Activated T-helper 1 cell treated with Interleukin-2 at 50 U/mL for 16 hours (primary cell): ENCODE measurements around the gene GRIA2.
"Not testable (repeated sequence)": the region's sequence is repeated elsewhere in the genome, so short reads cannot be mapped to it uniquely, and the experiment has no call there.

ENCODE experiments used
- DNase-seq: peaks from one replicate; pipeline ENCODE4 v3.0.0-alpha.2; 2020; ENCODE audit warnings: low read depth

Gene GRIA2

GRCh38 chr4:157220371-157220881 lies at the start of gene GRIA2:
Gene GRIA2 (plus strand): TSS chr4:157220728. CDS start chr4:157221043, 315 bp downstream.
- DNase-seq: no peak

GRCh38 chr4:157172011-157172410 lies 48.5 kb upstream of the GRIA2 start:
- DNase-seq: no peak

DNA sequence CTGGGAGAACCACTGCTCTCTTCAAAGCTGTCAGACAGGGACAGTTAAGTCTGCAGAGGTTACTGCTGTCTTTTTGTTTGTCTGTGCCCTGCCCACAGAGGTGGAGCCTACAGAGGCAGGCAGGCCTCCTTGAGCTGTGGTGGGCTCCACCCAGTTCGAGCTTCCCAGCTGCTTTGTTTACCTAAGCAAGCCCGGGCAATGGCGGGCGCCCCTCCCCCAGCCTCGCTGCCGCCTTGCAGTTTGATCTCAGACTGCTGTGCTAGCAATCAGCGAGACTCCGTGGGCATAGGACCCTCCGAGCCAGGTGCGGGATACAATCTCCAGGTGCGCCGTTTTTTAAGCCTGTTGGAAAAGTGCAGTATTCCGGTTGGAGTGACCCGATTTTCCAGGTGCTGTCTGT lies 40.3 kb upstream of the GRIA2 start:
- DNase-seq: not testable (repeated sequence)

DNA sequence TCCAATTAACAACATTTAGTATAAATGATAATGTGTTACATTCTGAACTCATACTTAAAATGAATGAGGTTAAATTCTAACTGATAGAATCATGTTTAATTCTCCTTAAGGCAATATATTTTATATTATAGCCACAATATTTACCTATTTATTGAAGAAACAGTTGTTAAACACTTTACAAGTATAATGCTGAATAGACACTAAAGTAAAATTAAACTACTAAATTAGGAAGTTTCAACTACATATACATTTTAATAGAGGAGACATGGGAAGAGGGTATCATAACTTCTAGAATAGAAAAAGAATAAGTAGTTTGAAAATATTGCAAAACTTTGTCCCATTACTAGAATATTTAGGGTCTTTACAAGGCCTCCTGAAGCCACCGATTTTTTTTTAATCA lies 36.2 kb upstream of the GRIA2 start:
- no peak for DNase-seq

DNA sequence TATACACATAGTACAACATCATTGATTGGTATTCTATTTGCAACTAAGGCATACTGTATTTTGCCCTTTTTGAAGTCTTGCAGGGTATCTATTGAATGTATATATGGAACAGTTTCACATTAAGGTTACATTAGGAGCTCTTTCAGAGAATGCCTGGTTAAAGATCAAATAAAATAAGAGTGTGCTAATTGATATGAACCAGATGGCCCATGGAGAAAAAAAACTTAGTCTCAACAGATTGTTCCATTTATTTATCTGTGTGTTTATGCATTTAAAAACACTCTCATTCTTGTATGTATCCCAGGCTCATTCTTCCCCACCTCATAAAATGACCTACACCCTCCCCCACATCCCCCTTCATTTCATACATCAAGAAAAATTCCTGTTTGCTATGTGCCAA lies 35.2 kb upstream of the GRIA2 start:
- DNase-seq: no peak

DNA sequence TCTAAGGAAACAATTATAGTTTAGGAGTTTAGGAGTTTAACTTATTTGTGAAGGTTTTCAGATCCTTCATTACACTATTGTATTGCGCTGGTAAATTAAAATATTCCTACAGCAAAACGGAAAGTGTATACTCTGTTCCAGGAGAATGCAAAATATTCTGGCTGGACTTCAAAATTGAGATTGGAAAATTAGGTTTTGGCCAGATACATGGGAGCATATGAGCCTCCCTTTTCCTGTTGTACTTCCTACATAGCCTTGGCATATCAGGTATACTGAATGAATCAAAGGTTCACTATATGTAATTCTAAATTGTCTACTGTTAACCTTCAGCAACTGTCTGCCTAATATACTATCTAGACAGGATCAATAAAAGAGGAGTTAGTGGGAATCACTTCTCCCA lies 25.2 kb upstream of the GRIA2 start:
- no peak for DNase-seq

DNA sequence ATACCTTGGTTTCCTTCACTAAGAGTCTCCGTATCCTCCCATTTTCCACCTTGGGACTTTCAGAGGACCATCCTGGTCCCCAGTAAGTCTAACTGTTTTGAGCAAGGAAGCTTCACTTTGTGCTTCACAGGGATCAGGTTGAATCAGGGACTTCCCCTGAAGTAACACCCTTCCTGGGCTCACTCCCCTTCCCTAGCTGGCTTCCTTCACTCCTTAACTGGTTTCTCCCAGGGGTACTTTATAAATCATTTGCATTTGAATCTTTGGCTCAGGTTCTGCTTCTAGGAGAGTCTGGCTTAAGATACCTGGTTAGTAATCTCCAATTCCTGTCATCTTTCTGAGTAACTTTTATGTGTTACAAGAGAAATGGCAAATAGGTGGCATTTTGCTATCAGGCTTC lies 24.5 kb upstream of the GRIA2 start:
- no peak for DNase-seq

GRCh38 chr4:157204634-157205244 lies 15.8 kb upstream of the GRIA2 start:
- no peak for DNase-seq

- DNase-seq: no peak
These were observed 2.8 kb upstream of the GRIA2 start for GRCh38 chr4:157217708-157218107.

DNA sequence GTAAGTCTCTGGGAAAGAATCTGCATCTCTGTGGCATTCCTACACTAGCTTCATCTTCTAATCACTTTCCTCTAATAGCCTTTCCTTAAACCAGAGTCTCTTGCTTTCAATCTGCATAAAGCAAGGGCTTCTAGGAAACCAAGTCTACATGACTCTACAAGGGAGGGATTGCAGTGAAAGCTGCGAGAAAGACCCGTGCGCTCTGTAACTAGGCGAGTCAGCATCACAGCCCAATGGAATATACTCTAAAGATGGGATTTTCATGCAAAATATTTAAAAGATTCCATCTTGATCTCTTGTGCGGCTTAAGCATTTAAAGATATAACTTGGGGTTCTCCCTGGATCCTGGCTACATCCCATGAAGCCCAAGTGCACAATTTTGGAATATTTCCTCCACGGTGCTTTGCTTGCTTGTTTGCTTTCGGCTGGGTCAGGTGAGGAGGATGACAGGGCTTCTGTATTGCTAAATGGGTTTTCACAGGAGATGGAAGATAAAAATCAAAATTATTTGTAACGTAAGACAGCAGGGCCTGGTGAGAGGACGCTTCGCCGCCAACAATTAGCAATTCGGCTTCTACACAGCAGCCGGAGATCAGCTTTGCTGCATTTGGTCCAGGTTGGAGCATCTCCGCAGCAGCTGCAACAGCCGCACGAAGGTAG lies 687 bp upstream of the GRIA2 start:
- no peak for DNase-seq

GRCh38 chr4:157221426-157221894 lies 932 bp downstream of the GRIA2 start:
- no peak for DNase-seq

DNA sequence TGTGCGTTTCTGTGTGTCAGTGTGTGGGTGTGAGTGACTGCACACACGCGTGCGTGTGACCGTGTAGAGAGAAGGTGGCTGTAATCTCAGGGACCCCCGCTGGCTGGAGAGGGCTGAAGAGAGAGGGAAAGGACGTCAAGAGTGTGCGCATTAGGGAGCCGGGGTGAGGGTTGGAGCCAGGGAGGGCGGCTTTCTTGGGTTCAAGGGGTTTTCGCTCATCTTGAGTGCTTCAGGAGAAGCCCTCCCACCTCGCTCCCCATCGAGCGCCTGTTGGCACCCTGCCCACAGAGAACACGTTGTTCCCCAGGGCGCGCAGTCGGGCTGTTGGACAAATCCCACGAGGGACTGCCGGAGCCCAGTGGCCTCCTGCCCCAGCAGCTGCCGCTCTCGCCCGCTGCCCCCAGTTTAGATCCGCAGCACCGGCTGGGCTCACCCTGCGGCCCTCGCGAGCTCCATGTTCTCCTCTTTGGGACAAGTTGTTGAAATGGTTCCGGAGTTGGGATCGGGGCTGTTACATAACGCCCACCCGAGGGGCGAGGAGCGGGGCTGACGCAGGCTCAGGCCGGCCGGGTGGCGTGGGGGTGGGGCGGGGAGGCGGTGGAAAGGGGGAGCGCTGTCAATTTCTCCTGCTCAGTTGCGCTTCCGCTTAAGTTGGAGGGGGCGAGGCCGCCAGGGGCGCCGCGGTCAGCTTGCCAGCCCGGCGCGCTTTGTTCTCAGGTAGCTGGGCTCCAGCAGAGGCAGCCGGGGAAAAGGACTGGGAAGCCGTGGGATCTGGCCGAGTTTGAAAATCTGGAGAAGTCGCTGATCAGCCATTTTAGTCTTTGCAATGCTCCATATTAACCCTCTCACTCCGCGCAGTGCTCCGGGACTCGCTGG lies 1.6 kb downstream of the GRIA2 start:
- DNase-seq: no peak

- DNase-seq: no peak
These were observed 2.2 kb downstream of the GRIA2 start for GRCh38 chr4:157222771-157223160.

DNA sequence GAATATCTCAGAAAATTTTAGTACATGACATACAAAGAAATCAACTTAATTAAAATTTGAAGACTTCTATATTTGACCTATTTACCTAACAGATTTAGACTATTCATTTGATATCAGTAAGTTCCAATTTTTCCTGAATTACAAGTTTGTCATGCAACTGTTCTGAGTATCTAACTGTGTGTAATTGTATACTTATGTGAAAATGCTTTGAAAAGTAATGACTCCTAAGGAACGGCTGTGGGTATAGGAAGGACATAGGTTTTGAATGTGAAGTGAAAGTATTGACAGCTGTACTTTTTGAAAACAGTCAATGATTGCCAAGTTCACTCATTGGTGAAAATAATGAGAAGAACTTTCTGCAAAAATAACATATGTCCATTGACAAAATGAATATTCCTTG lies 2.9 kb downstream of the GRIA2 start:
- DNase-seq: no peak

DNA sequence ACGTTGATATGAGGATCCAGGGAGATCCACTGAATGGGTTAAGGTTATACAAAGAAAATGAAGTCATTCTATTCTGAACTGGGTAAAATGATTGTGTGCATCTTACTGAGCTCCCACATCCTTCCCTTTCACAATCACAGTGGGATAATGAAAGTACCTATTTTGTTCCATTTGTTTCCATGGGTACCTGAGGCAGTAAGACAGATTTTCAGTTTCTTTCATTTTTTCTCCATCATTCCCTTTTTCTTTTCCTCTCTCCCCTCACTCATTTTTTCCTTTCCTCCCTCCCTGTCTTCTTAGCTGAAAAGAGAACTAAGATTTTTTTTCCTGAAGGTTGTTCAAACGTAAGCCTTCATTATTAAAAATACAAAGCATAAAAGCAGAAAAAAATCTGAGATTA lies 4.6 kb downstream of the GRIA2 start:
- no peak for DNase-seq

- DNase-seq: no peak
These were observed 5.5 kb downstream of the GRIA2 start for GRCh38 chr4:157226035-157226434.

DNA sequence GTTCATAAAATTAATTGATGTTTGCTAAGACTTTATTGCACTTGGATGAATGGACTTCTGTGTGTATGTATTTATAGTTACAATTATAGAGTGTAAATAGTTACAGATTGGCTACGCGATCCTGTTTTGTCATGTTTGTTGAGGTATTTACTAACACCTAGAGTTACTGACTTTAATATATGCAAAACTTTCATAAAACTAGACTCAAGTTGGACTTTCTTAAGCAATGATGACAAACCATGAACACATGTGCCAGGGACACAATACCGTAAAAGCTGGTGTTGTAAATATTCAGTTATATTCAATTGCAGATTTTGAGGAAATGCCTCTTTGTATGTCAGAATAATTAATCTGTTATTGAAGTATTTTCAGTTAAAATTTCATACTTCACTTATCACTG lies 6.1 kb downstream of the GRIA2 start:
- DNase-seq: no peak

DNA sequence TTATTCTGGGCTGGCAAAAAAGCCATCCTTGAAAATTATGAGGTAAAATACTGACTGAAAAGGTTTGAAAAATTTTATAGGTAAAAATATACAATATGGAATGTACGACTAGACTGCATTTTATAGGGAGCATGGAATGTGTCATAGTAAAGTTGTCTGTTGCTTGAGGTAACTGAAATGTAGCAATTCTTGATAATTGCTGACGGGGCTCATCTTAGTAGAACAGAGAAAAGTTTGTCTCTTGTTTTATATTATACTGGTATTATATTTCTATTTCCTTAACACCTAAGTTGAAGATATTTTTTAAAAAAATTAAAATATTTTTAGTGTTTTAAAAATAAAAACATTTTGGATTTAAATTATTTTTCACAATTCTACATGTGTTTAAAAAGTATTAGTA lies 11.0 kb downstream of the GRIA2 start:
- DNase-seq: no peak

DNA sequence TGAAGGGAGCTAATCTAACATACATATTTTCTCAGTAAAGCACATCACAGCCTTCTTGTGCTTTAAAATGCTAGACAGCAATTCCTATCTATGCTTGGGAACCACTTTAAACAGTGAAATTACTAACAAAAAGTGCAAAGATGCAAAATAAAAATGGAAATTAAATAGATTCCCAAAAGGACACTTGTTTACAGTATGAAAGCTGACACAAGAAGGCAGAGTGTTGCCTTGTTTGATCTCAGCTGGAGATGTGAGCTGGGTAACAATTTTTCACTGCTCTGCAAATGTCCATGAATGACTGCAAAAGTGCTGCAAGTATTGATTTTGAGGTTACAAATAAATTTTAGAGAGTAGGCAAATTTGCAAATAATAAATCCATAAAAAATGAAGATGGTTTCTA lies 22.3 kb downstream of the GRIA2 start:
- no peak for DNase-seq

- no peak for DNase-seq
These were observed 23.8 kb downstream of the GRIA2 start for GRCh38 chr4:157244348-157244747.

DNA sequence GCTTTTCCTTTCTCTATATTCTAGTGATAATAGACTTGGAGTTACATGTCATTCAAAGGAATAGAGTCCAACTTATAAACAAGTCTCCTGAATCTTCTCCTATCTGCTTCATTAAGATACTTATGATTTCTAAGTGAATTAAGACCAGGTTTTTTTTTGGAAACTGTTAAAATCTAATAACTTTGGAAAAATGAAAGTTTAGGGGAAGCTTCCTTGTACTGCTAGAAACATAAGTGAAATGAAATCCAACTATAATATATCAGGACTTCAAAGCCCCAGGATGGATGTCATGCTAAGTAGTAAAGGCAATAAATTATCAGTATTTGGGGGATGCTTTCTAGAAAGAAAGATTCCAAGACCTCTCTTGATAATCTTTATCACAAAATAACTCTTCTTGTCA lies 24.8 kb downstream of the GRIA2 start:
- no peak for DNase-seq

- DNase-seq: no peak
These were observed 26.4 kb downstream of the GRIA2 start for GRCh38 chr4:157246964-157247363.

DNA sequence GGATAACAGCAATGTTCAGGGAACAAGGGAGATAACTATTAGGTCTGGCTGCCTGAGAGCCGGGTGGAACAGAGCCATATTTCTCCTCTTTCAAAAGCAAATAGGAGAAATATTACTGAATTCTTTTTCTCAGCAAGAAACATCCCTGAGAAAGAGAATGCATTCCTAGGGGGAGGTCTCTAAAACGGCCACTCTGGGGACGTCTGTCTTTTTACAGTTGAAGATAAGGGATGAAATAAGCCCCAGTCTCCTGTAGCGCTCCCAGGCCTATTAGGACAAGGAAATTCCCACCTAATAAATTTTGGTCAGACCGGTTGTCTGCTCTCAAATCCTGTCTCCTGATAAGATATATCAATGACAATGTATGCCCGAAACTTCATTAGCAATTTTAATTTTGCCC lies 37.6 kb downstream of the GRIA2 start:
- DNase-seq: not testable (repeated sequence)
